GM13977 (cell line): Measurements from ENCODE around the gene C1orf74.

Experiments used
- DNase-seq: peaks from one replicate; pipeline ENCODE4 v3.0.0; 2012; ENCODE audit warnings: low spot score
- in situ Hi-C: fragments of 300-500 bp; cut with MboI; formaldehyde crosslinking; loops from one replicate; pipeline ENCODE4 v1.12.0; 2022; ENCODE audit warnings: low sequenced_read_pairs, low pct_unique_long_range_greater_than_20kb, mixed read lengths, inconsistent platforms; ENCODE audit not compliant: unreplicated experiment
- TF ChIP-seq, protein P1 (sequence below): IDR thresholded peaks from 2 replicates; pipeline ENCODE4 v1.5.1; 2012; ENCODE audit warnings: mild to moderate bottlenecking, control low read depth; ENCODE audit not compliant: insufficient read depth; ENCODE audit errors: extremely low read depth, missing control alignments

The C1orf74 gene

DNA sequence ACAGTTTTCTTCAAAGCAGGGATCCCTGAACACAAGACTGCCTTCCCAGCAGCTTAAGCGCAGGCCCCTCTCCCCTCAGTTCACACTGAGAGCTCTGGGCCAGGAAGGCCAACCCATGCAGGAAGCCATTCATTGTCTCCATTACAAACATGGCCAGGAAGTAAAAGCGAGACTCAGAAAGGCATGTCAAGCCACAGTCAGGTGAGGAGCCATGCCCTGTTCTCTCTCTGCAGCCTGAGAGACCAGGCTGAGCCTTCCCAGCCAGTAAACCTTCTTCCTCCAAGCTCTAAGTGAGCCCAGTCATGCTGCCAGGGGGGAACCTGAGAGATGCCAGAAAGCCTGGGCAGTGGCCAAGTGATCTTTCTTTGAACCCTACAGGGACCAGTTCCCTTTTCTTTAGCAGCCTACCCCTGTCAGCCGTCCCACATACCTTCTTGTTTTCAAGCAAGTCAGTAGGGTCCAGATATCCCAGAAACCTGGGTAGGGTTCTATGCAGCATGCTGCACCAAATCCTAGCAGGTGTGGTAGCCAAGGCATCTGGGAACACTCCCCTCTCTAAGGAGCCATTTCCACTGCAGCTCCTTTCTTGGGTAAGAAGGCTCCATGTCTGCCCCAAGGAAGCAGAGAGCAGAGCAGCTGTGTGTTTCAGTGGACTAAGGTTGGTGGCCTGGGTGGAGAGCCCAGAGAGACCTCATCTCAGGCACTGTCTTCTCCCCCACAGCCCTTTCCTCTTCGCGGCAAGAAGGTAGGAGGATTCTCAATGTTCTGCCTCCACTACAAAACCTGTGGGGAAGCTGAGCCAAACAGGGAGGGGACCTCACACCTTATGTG is 27.5 kb downstream of the C1orf74 start:
- TF ChIP-seq, protein P1, sequence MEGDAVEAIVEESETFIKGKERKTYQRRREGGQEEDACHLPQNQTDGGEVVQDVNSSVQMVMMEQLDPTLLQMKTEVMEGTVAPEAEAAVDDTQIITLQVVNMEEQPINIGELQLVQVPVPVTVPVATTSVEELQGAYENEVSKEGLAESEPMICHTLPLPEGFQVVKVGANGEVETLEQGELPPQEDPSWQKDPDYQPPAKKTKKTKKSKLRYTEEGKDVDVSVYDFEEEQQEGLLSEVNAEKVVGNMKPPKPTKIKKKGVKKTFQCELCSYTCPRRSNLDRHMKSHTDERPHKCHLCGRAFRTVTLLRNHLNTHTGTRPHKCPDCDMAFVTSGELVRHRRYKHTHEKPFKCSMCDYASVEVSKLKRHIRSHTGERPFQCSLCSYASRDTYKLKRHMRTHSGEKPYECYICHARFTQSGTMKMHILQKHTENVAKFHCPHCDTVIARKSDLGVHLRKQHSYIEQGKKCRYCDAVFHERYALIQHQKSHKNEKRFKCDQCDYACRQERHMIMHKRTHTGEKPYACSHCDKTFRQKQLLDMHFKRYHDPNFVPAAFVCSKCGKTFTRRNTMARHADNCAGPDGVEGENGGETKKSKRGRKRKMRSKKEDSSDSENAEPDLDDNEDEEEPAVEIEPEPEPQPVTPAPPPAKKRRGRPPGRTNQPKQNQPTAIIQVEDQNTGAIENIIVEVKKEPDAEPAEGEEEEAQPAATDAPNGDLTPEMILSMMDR = no peak
- in situ Hi-C loops = no loop called here
- peak; percentile 26 for DNase-seq

DNA sequence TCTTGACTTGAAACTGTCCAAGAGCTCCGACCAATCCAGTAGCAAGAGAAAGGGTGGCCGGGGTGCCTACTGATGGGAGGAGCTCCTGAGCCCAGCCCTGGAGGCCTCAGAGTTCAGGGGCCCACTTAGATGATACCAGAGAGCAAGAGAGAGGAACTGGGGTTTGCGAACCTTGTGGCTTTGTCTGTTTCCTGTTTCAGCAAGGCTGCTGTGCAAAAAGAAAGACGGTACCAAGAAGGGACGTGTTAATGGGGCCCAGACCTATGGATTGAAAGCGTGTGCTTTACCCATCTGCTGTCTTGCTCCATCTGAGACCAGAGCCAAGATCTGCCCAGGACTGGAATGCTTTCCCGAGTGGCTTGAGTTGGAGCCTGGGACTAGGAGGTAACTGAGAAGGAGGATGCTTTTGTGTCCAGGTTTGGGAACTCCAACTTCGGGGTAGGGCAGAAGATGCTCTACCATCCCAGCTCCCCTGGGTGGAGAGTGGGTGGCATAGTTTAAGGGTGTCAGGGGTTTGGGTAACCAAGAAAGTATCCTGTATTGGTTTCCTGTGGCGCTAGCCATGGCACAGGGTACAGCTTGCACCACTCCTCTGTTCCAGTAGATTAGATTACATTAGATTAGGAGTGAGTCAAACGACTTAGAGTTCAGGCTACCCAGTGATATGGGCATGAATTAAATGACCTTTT is 28.3 kb downstream of the C1orf74 start, which contains the start of gene TRAF3IP3:
TSS of gene TRAF3IP3 (plus strand) at position 128 of the 689 bp plus-strand sequence. CDS start 3,987 bp downstream, outside the sequence.
- in situ Hi-C loops = no loop called here
- DNase-seq = peak; percentile 76
- TF ChIP-seq, protein P1 = no peak

DNA sequence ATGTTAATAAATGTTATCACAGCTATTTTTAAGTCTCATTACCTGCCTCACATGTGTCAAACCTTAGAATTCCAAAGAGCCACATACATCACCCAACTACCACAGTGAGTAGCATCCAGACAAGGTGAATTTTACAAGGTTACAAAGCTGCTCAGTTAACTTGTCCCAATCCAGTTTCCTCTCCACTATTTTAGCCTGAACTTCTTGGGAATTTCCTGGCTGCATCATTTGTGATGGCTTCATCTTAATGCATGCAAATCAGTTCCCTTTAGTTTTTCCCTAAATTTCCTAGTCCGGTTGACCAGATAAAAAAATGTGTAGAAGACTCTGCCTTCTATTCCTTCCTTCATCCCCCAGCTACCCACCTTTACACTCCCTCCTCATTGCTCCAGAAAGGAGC is 29.1 kb downstream of the C1orf74 start:
- TF ChIP-seq, protein P1 = no peak
- in situ Hi-C loops = no loop called here

DNA sequence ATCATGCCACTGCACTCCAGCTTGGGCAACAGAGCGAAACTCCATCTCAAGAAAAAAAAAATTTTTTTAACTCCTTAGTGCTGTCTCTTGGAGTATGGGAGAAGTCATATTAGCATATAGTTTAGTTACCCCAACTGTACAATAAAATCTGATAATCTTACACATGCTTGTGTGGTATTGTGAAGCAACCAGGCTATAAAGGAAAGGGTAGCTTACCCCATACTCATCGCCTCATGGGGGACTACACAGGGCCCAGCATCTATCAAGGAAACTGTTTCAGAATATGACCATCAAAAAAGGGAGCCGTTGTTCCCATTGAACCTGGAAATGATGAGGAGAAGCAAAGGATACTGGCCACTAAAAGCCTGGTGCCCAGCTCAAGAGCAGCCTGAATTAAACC is 31.5 kb downstream of the C1orf74 start:
- in situ Hi-C loops = no loop called here
- TF ChIP-seq, protein P1 = no peak
- no peak for DNase-seq

More for the DNA sequence above, 29.1 kb downstream of the C1orf74 start:
- no peak for DNase-seq

DNA sequence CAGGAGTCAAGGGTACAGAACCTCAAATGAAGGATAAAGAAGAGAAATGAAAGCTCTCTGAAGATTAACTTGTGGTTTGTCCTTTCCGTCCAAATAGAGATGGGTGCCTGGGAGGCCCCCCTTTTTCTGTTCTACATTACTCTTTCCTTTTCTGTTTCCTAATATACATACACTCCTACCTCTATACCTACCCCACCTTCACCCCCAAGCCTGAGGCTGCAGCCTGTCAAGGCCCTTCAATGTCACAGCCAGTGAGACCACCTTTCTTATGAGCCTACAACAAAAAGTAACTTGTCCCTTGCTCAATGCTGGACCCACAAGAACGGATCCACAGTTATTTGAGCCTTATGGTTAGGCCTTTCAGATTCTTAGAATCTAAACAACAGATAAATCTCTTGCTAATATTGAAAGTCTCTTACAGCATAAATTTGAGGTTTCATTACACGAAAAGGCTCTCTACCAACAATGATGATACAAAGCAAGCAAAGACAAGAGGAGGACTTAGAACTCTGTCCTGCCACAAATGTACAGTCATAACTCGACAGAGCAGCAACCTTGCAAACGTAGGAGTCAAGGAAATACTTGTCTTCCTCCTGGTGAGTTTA is 32.6 kb downstream of the C1orf74 start:
- TF ChIP-seq, protein P1 = no peak
- peak; percentile 71 for DNase-seq
- in situ Hi-C loops = no loop called here

DNA sequence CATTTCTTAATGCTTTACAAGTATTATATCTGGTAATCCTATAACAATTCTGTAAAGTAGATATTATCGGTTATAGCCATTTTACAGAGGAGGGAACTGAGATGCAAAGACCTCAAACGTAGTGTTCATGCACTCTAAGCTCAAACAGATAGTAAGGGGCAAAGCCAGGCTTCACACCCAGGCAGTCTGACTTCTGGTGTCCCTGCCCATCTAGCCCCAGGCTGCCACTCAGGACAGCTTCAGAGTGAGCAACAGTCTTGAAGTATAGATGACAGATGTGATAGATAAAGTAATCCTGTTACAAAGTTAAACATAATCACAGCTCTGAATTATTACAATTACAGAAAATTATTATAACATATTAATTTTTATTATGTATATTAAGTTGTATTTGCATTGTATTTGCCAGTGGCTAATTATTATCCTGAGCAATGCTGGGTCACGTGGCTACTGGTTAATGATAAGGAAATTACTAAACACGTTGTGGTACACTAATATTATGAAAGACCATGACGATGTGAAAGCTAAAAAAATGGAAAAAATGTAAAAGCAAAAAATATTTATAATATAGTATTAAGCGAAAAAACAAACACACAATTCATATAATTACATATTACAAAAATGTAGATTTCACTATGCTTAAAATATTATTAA is 34.6 kb downstream of the C1orf74 start:
- DNase-seq = no peak
- in situ Hi-C loops = no loop called here
- TF ChIP-seq, protein P1 = no peak
